HG02852 (cell line): ENCODE measurements around the gene DNAH11.

Experiments
- ATAC-seq: cut with Tn5 transposase; IDR thresholded peaks from one replicate; pipeline ENCODE4 v1.9.1; 2021; ENCODE audit warnings: mild to moderate bottlenecking, moderate library complexity; ENCODE audit not compliant: unreplicated experiment

DNAH11 gene

GRCh38 chr7:21550076-21550475 lies 7.2 kb downstream of the DNAH11 start:
- ATAC-seq, result no peak

DNA sequence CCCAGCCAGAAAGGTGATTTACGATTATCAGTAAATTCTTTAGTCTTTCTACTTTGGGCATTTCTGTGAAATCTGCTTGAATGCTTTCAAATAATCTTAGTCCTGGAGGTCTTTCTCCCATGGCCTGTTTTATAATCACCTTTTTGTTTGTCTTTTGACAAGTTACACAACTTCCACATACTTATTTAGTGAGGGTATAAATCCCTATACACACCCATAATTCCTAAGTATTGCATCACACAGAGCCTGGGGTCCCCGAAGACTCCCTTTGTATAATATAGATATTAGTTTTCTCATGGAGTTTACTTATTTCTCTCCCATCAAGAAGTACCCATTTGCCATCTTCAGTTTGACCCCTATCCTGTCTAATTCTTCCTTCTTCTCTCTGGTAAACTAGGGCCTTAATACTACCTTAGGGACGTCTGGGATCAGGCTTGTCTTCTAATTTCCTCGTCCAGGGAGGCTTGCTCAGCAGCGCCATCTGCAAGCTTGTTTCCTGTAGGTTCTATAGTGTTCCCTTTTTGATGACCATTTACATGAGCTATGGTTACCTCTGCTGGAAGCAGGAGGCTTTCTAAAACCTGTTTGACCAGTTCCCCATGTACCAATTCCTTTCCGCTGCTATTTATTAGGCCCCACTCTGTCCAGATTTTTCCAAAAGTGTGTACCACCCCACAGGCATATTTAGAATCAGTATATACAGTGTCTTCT lies 8.1 kb downstream of the DNAH11 start:
- no peak for ATAC-seq

DNA sequence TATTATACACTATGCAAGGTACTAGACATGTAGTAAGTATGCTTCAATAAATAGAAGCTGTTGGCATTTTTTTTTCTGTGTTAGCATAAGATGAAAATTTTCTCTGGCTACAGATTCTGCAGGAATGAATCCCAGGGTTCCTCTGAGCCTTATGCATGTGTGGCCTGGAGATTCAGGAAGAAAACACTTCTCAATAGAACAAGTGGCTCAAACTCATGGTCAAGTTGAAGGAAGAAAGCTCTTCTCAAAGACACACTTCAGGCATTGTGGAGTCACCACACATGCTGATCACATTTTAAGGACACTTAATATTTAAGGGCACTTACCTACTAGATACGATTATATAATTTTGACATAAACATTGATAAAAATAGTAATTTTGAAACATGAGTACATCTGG lies 19.5 kb downstream of the DNAH11 start:
- no peak for ATAC-seq

DNA sequence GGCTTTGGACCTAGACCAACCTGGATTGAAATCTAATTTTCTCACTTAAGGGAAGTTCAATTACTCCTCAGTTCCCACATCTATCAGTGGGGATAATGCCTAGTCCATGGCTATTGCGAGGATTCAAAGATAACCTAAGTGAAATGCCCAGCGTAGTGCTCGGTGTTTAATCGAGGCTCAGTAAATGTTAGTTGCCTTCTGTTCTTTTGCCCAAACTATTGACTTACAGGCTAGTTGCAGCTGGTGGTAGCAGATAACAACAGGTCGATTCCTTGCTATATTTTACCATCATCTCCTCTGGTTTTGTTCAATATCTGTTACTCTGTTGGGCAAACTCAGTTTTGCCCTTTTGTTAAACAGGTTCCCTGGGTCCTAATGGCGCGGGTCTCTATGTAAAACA lies 22.8 kb downstream of the DNAH11 start:
- ATAC-seq, result no peak

- no peak for ATAC-seq
Observed at GRCh38 chr7:21566094-21566493, 23.3 kb downstream of the DNAH11 start.

GRCh38 chr7:21568762-21569161 lies 25.9 kb downstream of the DNAH11 start:
- no peak for ATAC-seq

GRCh38 chr7:21572331-21573313 lies 29.8 kb downstream of the DNAH11 start:
- no peak for ATAC-seq

DNA sequence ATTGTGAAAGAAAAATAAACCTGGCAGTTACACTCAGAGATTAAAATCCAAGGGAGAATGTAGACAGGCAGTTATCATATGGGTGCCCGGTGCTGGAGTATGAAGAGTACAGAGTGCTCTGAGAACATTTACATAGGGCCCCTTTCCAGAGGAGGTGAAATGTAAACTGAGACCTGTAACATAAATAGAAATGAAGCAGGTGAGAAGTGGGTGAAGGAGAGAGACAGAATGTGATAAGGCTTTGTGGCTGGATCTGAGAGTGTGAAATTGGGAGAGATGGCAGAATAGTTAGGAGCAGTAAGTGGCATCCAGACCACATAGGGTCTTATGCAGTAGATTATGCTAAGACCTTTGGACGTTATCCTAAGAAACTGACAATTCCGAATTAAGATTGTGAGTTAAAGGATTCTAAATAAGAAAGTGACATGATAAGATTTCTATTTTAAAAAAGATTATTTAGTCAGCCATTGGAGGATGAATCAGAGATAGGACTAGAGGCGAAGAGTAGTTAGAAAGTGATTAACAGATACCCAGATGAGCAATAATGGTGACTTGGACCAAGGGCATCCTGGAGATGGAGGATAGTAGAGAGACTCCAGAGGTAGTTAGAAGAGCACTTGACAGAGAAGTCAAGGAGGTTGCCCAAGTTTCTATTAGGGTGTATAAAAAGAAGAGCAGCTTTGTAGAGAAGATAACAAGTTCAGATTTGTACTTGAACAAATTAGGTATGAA lies 36.7 kb downstream of the DNAH11 start:
- ATAC-seq, result no peak

DNA sequence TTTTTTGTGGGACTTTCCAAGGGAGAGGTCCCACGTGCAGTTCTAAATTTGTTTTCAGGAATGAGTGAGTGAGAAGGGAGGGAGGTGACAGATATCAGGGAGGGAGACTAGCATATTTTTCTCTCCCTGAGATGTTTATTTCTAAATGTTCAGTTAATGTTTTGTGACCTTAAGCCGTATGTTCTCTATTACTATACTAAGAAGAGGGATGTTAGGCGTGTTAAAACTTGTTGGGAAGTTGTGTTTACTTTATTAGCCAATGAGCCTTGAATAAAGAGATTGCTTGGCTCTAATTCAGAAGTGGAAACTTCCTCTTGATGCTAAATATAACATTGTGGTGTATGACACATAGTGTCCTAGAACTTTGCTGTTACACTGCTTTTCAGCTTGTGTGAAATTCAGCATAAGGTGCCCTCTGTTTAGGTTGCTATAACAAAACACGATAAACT lies 37.3 kb downstream of the DNAH11 start:
- ATAC-seq, result no peak

- no peak for ATAC-seq
Observed at GRCh38 chr7:21585070-21585724, 42.4 kb downstream of the DNAH11 start.

DNA sequence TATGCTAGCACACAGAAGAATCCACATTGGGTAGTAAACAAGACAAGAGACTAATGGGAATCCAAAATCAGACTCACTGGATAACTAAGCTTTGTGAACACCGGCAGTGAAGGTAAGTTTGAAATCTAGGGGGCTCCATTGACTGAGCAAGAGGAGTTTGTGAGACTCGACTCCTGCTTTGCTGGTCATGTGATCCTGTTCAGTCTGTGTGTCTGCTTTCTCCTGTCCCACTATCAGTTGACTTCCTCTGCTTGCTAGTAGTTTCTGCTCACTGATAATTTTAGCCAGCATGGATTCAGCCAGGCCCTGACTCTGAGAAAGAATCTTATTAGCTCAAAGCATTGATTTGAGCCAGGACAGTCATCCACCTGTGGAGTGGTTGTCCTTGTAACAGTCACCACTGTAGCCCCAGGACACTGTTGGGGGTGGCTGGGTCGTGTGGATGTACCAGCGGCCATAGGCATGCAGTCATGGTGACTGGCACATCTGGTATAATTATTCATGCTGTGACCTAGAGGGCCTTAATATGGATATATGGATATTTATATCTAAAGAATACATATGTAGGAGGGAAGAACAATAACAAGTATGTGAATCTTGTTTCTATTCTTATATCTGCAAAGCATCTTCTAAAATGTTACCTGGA lies 44.4 kb downstream of the DNAH11 start:
- ATAC-seq, result no peak

- ATAC-seq, result no peak
Observed at GRCh38 chr7:21596801-21597200, 54.0 kb downstream of the DNAH11 start.

DNA sequence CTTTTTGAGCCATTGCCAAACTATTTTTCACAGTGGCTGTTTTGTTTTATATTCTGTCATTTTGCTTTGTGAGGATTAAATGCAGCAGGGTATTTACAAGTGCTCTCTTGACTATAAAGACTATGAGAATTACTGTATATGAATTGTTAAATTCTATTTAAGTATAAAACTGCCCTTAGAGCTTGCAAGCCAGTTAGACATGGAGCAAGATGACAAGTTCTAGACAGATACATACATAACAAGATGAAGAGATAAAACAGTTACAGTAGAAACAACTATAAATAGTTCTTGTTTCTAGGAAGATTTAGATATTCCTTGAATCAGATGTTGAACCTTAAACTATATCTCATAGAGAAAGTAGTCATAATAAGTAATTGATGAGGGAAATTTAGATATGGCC lies 60.6 kb downstream of the DNAH11 start:
- no peak for ATAC-seq

DNA sequence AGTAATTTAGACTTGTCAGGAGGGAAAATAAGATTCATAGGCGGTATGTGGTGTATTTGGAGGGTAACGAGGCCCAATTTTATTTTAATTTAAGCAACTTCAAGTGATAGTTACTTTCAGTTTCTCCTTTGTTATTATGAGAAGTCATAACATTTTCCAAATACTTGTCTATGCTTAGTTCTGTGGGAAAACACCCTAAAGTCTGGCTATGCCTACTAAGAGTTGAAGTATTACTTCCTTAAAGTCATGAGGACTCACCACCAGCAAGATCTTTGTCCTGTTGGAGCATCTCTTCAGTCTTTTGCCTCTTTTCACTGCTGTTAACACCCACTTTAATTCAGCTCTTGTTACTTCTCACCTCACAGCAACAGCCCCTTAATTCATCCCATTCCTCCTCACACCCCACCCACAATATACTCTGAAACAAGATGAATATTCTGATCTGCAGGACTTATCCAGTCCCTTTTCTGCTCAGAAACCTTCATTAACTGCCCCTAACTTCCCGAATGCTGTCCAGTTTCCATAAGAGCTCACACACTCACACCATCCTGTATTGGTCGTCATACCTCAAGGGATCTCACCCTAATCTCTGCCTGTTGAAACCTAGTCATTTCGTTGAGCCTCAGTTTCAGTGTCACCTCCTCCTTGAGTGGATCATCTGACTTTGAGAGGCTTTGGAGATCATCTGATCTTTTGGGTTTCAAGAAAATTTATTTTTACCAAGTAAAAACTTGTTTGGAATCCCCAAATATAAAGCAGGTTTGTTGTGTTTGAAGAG lies 61.3 kb downstream of the DNAH11 start:
- ATAC-seq, result peak; percentile 61

DNA sequence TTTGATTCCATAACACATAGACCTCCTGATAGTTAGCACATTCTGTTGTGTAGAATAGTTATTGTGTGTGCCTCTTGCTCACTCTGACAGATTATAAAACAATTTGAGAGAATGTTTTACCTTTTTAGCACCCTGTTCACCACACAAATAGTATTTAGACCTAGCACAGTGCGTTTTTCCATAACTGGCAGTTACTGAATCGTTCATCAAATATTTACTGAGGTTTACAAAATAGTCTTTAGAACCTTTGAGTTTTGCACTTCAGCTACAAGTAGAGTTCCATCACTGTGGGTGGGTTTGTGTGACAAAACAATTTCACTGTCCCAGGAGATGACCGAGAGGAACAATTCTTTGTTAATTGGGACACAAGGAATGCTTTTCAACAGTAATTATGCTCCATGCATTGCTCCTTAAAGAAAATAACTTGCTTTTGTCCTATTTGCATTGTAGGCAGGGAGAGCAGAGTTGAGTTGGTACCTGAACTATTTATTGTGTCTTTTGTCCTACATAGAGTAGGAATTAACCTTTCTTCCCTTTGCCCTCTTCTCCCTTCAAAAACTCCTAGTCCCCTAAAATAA lies 62.3 kb downstream of the DNAH11 start:
- ATAC-seq, result no peak

- ATAC-seq, result no peak
Observed at GRCh38 chr7:21608465-21608864, 65.6 kb downstream of the DNAH11 start.

GRCh38 chr7:21611129-21611528 lies 68.3 kb downstream of the DNAH11 start:
- no peak for ATAC-seq

DNA sequence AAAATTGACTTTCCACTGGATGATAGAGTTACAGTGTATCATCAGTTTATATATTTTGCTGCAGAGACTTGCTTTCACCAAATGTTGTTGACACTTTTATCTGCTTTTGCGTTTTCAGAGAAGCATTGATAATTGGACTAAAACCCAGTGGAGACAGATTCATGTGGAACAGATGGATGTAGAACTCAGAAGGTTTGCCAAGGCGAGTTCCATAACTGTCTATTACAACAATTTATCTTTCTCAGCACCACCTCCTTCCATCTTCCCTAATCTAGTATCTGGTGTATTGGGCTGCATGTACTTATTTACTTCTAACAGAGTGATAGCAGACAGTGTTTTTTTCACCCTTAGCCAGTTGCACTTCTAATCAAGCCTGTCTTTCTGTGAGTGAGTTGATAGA lies 73.3 kb downstream of the DNAH11 start:
- no peak for ATAC-seq

DNA sequence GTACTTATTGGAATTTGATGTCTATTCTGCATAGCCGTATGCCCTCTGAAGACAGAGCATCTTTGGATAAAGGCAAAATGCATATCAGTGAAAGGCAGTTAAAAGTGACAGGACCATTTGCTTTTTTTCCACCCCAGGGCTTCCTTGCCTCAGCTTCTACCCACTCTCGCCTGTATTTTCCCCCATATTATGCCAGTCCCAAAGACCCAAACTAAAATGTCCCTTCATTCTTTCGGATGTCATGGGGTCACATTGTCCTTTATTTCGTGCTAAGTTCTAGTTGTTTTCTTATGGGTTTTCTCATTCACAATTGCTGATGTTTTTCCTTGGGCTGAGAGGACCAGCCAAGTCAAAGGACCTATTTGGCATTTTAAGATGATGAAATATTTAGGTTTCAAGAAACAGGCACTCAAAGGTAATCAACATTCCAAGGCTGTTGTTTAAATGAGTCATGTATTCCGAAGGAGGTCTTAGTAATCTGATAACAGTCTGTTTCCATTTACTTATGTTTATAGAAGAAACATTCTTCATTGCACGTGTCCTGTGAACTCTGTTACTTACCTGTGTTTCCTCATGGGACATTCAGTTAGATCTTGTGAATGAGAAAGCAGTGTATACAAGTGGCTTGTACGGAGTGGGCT lies 74.1 kb downstream of the DNAH11 start:
- no peak for ATAC-seq
